SHP77 (cell line): ENCODE results near the gene SOX4.
A peak's percentile ranks its signal among the peaks of the same experiment; 100 is the strongest.
"Not testable (repeated sequence)": the region's sequence is repeated elsewhere in the genome, so short reads cannot be mapped to it uniquely, and the experiment has no call there.

ENCODE experiments used
- DNase-seq, 2 experiments: peaks; one replicate each; lab custom pipeline; 2025; lab: John Stamatoyannopoulos, UW

Gene SOX4

DNA sequence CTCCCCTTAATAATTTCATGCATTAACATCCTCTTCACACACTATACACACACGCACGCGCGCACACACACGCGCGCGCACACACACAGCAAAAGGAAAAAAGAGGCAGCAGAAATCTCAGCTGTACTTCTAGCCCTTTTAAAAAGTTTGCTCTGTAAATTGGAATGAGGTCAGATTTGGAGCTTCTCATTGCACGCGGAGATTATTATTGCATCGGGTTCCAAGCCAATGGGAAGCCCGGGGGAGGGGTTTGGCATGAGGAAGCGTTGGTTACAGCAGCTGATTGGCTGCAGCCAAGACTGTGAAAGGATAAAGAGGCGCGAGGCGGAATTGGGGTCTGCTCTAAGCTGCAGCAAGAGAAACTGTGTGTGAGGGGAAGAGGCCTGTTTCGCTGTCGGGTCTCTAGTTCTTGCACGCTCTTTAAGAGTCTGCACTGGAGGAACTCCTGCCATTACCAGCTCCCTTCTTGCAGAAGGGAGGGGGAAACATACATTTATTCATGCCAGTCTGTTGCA, at the start of gene SOX4:
Gene SOX4, plus strand, starts transcription at position 340 of the 515 bp plus-strand sequence. CDS start 784 bp downstream, outside the sequence.
- DNase-seq: peak; percentile 97

DNA sequence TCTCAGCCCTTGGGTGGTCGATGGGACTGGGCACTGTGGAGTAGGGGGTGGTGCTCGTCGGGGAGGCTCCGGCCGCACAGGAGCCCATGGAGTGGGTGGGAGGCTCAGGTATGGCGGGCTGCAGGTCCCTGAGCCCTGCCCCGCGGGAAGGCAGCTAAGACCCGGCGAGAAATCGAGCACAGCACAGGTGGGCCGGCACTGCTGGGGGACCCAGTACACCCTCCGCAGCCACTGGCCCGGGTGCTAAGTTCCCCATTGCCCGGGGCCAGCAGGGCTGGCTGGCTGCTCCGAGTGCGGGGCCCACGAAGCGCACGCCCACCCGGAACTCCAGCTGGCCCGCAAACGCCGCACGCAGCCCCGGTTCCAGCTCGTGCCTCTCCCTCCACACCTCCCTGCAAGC, 41.3 kb upstream of the SOX4 start:
- not testable (repeated sequence) for DNase-seq

DNA sequence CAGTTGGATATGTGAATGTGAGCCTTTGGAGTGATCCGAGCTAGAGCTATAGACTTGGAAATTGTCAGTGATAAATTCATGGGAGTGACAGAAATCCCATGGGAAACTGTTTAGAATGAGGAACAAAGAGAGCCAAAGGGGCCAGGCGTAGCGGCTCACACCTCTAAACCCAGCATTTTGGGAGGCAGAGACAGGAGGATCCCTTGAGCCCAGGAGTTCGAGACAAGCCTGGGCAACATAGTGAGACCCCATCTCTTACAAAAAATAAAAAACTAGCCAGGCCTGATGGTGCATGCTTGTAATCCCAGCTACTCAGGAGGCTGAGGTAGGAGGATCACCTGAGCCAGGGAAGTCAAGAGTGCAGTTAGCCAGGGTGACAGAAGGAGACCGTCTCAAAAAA, 39.3 kb upstream of the SOX4 start:
- no peak for DNase-seq

DNA sequence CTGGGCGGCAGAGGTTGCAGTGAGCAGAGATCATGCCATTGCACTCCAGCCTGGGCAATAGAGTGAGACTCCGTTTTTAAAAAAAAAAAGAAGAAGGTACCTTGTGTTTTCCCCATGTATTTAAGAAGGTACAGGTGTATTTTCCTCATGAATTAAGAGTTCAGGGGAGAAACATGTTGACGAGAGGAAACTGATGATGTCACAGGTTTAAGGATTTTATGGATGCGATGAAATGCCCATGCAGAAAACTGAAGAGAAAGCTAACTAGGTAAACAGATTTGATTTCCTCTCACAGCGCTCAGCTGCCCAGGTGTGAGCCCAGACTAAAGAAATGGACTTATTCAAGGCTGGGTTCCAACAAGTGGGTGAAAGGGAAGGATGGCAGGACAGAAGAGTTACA, 38.4 kb upstream of the SOX4 start:
- DNase-seq: no peak

DNA sequence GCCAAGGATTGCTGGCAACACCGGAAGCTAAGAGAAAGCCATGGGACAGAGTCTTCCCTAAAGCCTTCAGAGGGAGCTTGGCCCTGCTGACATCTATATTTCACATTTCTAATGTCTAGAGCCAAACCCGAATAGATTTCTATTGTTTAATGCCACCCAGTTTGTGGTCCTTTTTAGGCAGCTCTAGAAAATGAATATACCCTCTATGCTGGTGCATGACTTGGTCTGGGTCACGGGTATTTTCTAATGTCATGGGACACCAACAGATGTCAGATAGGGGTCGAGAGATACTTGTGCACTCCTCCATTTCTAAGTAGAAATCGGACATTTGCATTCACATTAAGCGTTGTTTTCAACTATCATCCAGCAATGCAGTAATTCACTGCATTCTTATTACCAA, 37.0 kb upstream of the SOX4 start:
- DNase-seq: no peak

DNA sequence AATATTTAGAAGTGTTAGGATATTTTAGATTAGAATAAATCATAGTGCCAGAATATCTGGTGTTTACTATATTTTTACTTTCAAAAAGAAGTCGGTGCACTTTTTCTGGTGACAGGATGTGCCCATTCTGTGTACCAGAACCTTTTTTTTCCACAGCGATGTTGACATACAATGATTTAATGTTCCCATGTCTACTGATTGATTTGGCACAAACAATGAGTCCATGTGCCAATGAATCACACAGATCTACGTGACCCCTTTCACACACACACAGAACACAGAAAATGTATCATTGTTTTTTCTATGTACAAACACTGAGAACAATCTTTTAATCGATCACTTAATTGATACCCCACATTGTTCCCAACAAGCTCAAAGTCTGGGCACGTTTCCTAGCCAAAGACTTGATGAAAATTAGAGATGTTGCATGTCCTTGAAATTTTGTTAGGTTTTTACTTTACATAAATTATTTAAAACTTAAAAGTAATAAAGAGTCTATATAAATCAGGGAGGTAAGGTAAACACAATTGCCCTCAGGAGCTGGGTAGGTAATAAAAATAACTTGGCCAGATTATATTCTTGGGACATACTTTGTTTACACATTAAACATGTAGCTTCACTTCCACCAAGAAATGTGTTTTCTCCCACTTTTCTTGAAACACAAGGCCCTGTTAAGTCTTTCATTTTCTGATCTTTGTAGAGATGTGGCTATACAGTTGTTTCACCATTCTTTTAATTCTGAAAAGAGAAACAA, 36.4 kb upstream of the SOX4 start:
- no peak for DNase-seq

DNA sequence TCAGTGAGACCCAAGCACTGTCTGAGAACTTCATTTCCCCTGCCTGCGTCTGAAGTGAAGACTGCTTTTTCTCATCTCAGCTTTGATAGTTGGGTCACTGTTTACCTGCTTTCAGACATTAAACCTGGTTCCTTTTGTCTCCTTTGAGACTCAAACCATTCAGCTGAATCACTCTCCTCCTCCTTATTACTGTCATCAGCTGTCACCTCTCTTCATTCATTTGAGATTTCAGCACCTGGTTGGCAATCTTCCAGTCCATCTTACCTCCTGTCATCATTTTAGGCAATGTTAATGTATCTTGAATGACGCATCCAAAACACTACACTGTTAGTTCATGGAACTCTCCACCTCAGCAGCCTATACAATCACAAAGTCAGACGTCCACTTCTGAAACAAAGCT, 34.3 kb upstream of the SOX4 start:
- DNase-seq: peak in 1 of 2 experiments; percentile 20

DNA sequence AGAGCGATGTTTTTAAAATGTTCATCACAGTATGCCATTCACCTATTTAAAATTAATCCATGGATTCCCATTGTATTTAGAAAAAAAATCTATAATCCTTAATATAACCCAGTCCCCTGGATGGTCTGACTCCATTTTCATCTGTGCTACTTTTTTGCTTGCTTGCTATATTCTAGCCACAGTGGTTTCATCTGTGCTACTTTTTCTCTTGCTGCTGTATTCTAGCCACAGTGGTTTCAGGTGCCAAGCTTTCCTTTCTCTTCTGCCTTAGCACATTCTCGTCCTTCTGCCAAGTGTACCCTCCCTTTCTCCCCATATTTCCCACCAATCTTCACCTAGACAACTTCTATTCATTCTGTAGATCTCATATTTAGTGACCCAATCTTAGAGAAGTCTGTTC, 33.3 kb upstream of the SOX4 start:
- DNase-seq: no peak

DNA sequence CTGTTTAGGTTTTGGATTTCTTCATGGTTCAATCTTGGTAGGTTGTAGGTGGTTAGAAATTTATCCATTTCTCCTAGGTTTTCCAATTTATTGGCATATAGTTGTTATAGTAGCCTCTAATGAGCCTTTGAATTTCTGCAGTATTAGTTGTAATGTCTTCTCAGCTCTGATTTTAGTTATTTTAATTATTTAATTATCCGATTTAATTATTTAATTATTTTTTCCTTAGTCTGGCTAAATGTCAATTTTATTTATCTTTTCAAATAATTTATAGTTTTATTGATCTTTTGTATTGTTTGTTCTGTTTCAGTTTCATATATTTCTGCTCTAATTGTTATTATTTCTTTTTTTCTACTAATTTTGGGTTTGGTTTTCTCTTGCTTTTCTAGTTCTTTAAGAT, 28.1 kb upstream of the SOX4 start:
- DNase-seq: no peak

DNA sequence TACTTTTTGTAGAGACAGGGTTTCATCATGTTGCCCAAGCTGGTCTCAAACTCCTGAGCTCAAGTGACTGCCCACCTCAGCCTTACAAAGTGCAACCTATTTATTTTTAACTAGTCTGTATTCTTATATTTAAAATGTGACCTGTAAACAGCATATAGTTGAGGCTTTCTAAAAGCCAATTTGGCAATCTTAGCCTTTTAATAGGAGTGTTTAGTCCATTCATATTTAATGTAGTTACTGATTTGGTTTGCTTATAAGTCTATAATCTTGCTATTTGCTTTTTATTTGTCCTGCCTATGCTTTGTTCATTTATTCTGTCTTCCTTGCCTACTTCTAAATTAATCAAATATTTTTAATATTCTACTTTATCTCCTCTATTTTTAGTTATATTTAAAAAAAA, 15.0 kb upstream of the SOX4 start:
- DNase-seq: no peak

DNA sequence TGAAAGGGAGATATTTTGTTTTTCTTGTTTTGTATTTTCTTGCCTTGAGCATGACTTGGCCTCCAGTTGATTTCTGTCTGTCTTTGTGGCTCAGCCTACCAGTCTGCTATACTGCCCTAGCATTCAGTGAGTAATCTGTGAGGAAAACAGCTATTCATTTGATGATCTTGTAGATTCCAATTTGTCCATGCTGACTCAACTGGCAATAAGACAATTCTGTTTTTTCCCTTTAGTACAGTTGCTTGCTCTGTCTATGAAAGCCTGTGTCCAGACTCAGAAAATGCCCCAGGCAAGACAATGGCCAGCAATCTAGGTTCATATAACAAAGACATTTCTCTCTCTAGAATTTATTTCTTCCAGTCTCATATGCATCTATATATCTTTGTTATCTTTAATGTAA, 10.9 kb upstream of the SOX4 start:
- no peak for DNase-seq

DNA sequence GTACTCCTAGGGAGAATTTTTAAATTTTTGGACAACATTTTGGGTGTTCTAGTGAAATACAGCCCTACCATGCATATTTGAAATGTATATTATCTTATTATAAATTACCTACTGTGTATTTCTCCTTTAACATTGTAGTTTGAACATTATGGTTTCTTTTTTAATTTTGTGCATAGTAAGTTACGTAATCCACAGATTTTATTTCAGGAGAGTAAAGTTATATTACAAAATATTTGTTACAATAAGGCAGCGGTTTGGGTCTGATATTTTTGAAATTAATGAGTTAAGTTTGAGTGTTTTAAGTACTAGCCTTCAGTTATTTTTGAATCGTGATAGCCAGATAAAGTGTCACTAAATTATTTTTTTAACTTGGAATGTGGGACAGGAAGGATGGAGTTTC, 7.3 kb upstream of the SOX4 start:
- no peak for DNase-seq

DNA sequence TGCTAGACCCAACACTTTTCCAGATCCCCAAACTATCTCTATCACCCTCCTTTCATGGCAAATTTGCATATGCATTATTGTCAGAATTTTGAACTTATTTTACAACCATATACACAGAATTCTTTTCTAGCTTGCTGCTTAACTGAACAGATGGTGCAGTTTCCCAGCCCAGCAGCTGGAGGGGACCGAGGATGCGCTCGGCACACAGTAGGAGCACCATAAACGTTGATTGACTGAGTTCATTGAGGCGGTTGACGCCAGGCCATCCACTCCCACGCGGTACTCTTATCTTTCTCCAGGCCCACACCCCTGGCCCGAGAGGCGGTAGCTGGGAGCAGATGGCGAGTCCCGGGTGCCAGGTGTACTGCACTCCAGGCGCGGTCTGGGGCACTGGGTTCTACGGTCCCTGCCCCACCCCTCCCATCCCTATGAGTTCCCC, 6.8 kb upstream of the SOX4 start:
- DNase-seq: peak; percentile 86 to 89

DNA sequence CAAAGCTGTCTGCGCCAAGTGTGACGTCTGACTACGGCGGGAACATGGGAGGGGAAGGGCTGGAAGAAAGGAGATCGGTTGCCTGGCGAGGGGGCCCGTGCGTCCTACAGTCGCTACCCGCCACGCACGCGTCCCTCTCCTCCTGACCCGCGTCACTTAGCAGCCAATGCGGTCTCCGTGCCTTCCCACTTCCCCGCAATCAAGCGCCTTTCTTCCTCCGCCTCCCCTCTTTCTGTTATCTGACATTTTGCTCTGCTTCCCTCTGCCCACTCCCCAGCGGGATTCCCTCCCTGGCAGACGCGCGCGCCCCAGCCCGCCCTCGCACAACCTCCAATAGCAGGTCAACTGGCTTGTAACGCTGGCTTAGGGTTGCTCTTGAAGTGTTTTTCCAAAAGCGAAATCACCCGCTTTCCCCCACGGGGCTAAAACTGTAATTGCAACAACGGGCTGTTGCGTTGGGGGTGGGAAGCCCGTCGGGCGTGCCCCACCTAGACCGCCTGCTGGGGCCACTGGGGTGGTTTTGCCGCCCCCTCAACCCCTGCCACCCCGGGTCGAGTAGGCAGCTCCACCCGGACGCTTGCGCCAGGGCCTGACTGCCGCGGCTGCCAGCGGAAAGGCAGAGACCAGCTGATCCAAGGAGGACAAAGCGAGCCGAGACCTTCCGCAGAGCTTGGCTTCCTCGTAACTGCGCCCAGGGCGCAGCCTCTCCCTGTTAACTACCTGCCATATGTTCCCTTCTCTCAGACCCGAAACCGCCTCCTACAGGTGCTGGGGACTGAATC, 6.2 kb upstream of the SOX4 start:
- DNase-seq: peak; percentile 65 to 79

DNA sequence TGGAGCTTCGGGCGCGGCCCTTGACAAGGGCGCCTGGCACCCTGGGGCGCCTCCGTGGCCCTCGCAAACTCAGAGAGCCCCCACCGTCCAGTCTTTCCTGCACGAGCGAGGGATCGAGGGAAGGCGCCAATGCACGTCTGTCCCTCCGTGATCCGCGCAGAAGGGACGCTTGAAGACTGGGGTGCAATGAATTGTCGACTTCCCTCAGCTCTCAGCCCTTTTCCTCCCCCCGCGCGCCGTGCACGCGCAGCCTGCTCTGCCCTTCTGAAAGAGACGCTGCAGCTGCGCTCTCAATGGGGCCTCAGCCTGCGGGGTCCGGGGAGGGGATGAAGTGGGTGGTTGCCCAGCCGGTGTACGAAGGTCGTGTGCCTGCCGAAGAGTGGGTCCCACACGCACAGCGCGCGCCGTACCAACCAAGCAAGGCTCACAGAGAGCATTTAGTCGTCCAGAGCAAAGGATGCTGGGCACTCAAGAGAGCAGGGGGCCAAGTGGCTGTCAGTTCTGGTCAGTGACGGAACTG, 5.5 kb upstream of the SOX4 start:
- peak; percentile 65 to 77 for DNase-seq

DNA sequence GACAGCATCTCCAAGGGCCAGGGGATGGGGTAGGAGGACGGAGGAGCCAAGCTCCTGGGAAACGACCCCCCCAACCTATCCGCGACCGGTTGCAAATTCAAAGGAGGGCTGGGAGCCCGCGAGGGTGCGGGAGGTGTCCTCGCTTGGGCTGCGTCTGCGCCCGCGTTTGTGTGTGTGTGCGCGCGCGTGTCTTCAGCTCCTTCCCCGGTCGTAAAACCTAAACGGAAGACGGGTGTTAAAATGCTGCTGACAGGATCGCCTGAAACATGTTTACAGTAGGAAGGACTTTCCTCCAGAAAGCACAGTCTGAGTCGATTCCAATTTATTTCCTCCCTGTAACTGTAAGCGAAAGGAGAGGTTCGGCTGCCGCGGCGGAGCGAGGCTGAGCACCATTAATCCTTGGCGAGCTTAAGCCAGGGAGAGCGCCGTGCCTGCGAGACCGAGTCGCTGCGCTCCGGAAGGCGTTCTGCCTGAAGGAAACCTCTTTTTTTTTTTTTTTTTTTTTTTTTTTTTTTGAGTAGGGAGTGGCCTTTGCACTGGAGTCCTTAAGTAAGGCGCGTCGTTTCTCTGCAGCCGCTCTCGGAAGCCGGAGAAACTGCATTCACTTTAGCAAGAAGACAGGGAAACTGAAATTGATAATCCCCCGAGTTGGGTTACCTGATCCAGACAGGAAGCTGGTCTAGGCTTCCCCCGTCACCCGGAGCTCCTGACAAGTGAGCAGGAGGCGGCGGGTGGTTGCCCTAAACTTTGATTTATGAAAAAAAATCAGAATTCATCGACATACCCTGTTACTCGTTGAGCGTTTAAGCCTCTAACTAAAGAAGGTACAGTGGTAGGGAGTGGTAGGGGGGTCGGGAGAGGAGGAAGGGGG, 4.8 kb upstream of the SOX4 start:
- peak; percentile 72 to 74 for DNase-seq

DNA sequence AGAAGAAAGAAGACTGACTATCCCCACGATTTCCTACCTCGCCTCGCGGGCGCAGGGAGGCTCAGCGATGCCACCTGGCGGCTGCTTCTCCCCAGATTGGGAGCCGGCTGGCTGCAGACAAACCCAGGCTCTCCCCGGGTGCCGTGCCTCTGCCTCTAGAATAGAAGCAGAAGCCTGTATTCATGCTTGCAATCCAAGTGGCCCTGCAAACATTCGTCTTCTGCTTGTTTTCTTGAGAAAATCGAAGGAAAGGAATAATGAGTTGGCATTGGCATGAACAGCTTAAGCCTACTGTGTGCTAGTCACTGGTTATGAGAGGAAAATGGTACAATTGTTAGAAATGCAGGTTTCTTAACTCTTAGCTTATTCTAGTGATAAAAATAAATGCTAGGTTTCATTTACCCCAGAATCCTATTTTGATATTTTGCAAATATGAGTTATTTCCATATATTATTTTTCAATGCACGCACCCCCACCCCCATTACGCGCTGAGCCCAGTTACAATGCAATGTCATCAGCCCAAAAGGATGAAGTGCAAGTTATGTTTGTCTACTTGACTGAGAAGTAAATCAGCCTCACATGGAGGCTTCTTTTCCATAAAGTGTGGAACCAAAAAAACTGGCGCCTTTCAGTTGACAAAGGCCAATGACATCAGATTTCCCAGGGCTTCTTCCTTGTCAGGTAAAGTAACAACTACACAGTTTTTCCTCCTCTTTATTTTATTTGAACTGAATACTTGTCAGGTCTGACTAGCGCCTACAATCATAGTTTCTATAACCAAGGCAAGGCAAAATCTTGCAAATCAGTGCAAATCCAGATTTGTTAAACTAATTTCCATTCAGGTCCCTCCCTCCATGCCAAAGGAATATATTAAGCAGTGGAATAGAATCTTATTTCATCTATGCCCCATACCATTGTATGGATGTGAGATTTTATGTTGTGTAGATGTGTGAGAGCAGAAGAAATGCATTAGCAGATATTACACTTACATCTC, 3.9 kb upstream of the SOX4 start:
- peak; percentile 81 to 82 for DNase-seq

DNA sequence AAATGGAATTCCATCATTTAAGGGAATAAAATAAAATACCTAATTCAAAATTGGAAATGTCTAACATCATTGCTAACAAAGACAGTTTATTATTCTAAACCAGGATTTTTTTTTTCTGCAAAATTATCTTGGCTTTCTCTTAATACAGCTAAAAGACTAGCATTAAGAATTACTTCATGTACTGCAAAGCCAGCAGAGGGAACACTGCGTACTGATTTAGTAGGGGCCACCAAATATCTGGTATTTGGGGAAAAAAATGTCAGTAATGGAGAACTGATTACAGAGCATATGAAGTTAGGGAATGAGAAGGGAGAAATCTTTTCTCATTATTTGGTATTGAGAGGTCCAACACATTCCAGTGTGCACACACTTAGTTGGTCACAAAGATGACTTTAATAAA, 3.2 kb upstream of the SOX4 start:
- DNase-seq: no peak

DNA sequence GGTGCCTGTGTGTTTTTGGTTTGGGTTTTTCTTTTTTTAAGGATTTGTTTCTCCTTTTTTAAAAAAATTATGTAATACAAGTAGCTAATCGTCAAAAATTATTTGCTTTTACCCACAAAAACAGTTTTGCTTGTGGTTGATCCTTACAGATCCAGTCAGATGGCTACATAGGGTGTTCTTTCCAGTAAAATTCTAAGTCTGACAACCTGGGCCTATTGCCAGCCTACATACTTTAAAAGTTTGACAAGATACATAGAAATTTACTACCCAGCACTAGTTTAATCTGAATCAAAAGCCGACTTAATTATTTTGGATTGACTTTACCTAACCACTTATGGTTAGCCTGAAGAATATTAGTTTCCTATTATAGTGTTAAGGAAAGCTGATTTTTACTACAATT, 2.1 kb upstream of the SOX4 start:
- no peak for DNase-seq

DNA sequence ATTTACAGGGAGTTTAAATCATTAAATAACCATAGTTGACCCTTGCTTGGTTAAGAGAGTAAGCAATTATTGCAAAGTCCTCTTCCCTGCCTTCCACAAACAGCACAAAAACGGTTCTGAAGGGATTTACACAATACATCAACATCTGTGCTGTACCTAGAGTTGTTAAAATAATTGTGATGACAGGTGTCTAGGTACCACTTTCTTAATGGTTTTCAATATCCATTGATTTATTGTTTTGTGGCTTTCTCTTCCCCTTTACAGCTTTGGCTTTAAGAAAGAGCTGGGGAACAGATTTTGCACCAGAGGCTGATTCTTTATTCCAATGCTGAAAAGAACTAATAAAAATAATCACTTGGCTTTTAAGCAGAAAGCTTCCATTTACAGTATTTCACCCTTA, 598 bp upstream of the SOX4 start:
- DNase-seq: no peak

DNA sequence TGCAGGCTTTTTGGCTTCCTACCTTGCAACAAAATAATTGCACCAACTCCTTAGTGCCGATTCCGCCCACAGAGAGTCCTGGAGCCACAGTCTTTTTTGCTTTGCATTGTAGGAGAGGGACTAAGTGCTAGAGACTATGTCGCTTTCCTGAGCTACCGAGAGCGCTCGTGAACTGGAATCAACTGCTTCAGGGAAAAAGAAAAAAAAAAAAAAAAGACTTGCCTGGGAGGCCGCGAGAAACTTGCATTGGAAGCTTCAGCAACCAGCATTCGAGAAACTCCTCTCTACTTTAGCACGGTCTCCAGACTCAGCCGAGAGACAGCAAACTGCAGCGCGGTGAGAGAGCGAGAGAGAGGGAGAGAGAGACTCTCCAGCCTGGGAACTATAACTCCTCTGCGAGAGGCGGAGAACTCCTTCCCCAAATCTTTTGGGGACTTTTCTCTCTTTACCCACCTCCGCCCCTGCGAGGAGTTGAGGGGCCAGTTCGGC, 420 bp downstream of the SOX4 start:
- DNase-seq: no peak
